DND-41 (cell line): ENCODE results near the gene DNAJA3.

ENCODE experiments used
- ATAC-seq: fragments of 200-7000 bp; cut with Tn5 transposase; 3 replicates; pipeline ENCODE4 v1.9.1; 2021; ENCODE audit warnings: low read depth; ENCODE audit not compliant: insufficient read depth
- DNase-seq: peaks from one replicate; pipeline ENCODE4 v3.0.0-alpha.2; 2020
- H2AFZ ChIP-seq: 2 replicates; pipeline ENCODE4 v1.6.0; 2012; ENCODE audit warnings: low read depth, low read length
- H3K27ac ChIP-seq: 2 replicates; pipeline ENCODE4 v1.5.1; 2012; ENCODE audit warnings: low read length, inconsistent platforms
- H3K27me3 ChIP-seq: fragments of 200-600 bp; sonication (generic); 2 replicates; pipeline ENCODE4 v1.6.0; 2012; ENCODE audit warnings: low read length, mild to moderate bottlenecking, inconsistent platforms; ENCODE audit not compliant: insufficient read depth, poor library complexity
- H3K36me3 ChIP-seq: 2 replicates; pipeline ENCODE4 v1.5.1; 2012; ENCODE audit warnings: low read length, inconsistent platforms; ENCODE audit not compliant: insufficient read depth
- H3K4me1 ChIP-seq: 2 replicates; pipeline ENCODE4 v1.5.1; 2012; ENCODE audit warnings: mild to moderate bottlenecking, low read length; ENCODE audit not compliant: insufficient read depth
- H3K4me2 ChIP-seq: 2 replicates; pipeline ENCODE4 v1.6.0; 2012; ENCODE audit warnings: mild to moderate bottlenecking, moderate library complexity, low read length, inconsistent platforms; ENCODE audit not compliant: insufficient read depth
- H3K4me3 ChIP-seq, 2 experiments: fragments of 200-600 bp in 1 of 2; shearing (Covaris generic) in 1 of 2; 2 replicates each; pipeline ENCODE4 v1.5.1; 2012 to 2016; ENCODE audit warnings: inconsistent platforms in 2 of 2, low read length in 2 of 2, mild to moderate bottlenecking in 2 of 2, low read depth in 1 of 2, moderate library complexity in 1 of 2
- H3K79me2 ChIP-seq: 2 replicates; pipeline ENCODE4 v1.6.0; 2012; ENCODE audit warnings: low read length, inconsistent platforms; ENCODE audit not compliant: insufficient read depth
- H3K9ac ChIP-seq: 2 replicates; pipeline ENCODE4 v1.6.0; 2012; ENCODE audit warnings: low read depth, mild to moderate bottlenecking, inconsistent platforms, low read length, moderate library complexity
- H3K9me3 ChIP-seq: 2 replicates; pipeline ENCODE4 v1.5.1; 2012; ENCODE audit warnings: low read length, moderate library complexity, mild to moderate bottlenecking, inconsistent platforms; ENCODE audit not compliant: insufficient read depth, severe bottlenecking
- H4K20me1 ChIP-seq: 2 replicates; pipeline ENCODE4 v1.6.0; 2012; ENCODE audit warnings: low read length; ENCODE audit not compliant: insufficient read depth
- EZH2 ChIP-seq: IDR thresholded peaks from 3 replicates; pipeline ENCODE4 v1.6.1; 2012; ENCODE audit warnings: borderline replicate concordance, low read depth, mild to moderate bottlenecking, moderate library complexity, low read length, inconsistent platforms; ENCODE audit not compliant: severe bottlenecking
- TF ChIP-seq, protein P1 (sequence below): IDR thresholded peaks from 2 replicates; pipeline ENCODE4 v1.5.1; 2012; ENCODE audit warnings: borderline replicate concordance, low read length, moderate library complexity, mild to moderate bottlenecking; ENCODE audit not compliant: poor library complexity, severe bottlenecking; ENCODE audit errors: extremely low read depth

Gene DNAJA3

GRCh38 chr16:4404967-4405696 is 20.5 kb upstream of the DNAJA3 start:
- no peak overlapping the region for H3K9ac ChIP-seq
- ATAC-seq (no peak), DNase-seq (no peak)
- H3K36me3 ChIP-seq: peaks cover 79% of the 10 kb centered on the region
- no peaks in the 10 kb centered on the region for H3K4me1 ChIP-seq
- no peak overlapping the region for H2AFZ ChIP-seq
- peaks cover 10% of the 10 kb centered on the region; the same call in 1 of the 2 replicates for H3K79me2 ChIP-seq
- no peaks in the 10 kb centered on the region for H3K9me3 ChIP-seq
- H3K4me2 ChIP-seq: no peak overlapping the region
- TF ChIP-seq, protein P1, sequence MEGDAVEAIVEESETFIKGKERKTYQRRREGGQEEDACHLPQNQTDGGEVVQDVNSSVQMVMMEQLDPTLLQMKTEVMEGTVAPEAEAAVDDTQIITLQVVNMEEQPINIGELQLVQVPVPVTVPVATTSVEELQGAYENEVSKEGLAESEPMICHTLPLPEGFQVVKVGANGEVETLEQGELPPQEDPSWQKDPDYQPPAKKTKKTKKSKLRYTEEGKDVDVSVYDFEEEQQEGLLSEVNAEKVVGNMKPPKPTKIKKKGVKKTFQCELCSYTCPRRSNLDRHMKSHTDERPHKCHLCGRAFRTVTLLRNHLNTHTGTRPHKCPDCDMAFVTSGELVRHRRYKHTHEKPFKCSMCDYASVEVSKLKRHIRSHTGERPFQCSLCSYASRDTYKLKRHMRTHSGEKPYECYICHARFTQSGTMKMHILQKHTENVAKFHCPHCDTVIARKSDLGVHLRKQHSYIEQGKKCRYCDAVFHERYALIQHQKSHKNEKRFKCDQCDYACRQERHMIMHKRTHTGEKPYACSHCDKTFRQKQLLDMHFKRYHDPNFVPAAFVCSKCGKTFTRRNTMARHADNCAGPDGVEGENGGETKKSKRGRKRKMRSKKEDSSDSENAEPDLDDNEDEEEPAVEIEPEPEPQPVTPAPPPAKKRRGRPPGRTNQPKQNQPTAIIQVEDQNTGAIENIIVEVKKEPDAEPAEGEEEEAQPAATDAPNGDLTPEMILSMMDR: no peak
- TF ChIP-seq EZH2: no peak
- H3K27me3 ChIP-seq: no peaks in the 10 kb centered on the region
- no peak overlapping the region for H3K27ac ChIP-seq
- no peak overlapping the region for H3K4me3 ChIP-seq
- H4K20me1 ChIP-seq: peaks cover 41% of the 10 kb centered on the region

DNA sequence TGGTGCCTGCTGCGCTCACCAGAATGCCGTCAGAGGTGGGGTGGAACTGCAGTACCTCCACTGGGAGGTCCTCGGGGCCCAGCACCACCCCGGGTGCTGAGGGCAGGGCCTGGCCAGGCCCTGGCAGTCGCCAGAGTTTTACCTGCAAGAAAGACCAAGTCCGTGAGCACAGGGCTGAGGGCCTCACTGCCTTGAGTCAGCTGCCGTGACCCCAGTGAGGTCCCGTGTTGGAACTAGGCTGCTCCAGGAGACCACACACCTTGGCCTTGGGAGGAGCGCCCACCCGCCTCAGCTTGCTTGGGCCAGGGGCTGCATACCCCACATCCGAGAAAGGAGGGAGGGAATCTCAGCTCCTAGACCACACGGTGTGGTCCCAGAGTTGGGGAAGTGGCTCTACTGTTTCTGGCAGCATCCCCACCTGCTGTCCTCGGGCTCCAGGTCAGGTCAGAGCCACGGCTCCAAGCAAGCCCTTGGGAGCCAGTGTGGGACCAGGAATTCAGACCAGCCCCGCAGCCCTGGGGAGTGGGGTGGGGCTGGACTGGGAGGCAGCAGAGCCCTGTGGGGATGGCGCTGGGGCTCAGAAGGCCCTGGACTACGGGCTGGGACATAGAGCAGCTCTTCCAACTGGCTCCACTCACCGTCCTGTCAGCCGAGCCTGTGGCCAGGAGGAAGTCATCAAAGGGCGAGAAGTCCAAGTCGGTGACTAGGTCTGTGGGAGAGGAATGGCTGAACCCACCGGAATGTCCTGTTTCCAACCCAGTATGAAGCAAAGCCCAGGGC is 17.9 kb upstream of the DNAJA3 start:
- no peak for DNase-seq
- no peak overlapping the region for H3K4me3 ChIP-seq
- H3K36me3 ChIP-seq: peaks cover 86% of the 10 kb centered on the region

DNA sequence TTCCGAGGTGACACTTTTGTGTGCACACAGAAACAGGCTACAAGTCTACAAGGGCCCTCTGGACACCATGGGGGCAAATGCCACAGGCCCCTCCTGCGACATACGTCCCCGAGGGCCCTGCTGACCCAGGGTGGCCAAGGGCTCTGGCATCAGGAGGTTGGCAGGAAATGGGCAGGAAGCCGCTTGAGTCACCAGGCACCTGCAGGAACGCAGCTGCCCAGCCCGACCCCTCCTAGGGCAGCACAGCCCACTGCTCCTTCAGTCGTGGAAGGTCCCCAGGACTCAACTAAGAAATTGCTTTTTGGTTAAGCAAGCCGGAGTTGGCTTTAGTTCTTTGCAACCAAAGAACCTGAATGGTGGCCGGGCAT is 17.4 kb upstream of the DNAJA3 start:
- ATAC-seq (no peak), DNase-seq (no peak)
- H3K4me1 ChIP-seq: peaks cover 9% of the 10 kb centered on the region; the same call in 1 of the 2 replicates
- TF ChIP-seq, protein P1: no peak
- TF ChIP-seq EZH2: no peak
- H3K79me2 ChIP-seq: peaks cover 38% of the 10 kb centered on the region
- H4K20me1 ChIP-seq: peaks cover 63% of the 10 kb centered on the region
- H3K9ac ChIP-seq: no peak overlapping the region
- no peaks in the 10 kb centered on the region for H3K27me3 ChIP-seq
- H3K27ac ChIP-seq: no peak overlapping the region
- no peaks in the 10 kb centered on the region for H3K9me3 ChIP-seq
- no peak overlapping the region for H3K4me2 ChIP-seq
- no peak overlapping the region for H3K4me3 ChIP-seq
- no peak overlapping the region for H2AFZ ChIP-seq
- H3K36me3 ChIP-seq: peaks cover 86% of the 10 kb centered on the region

More for the DNA sequence above, 17.9 kb upstream of the DNAJA3 start:
- Histone ChIP-seq H3K27me3 (no peaks in the 10 kb centered on the region), H3K4me2 (no peak overlapping the region), H3K79me2 (peaks cover 33% of the 10 kb centered on the region), H4K20me1 (peaks cover 61% of the 10 kb centered on the region), H3K27ac (no peak overlapping the region), H3K4me1 (0 out of 2 replicates have a peak, but pooled peaks cover 3% of the 10 kb centered on the region), H3K9ac (no peak overlapping the region), H2AFZ (no peak overlapping the region), H3K9me3 (no peaks in the 10 kb centered on the region)
- no peak for ATAC-seq
- TF ChIP-seq, protein P1: no peak
- no peak for TF ChIP-seq EZH2
